ENCODE data around the gene CCDC15. TPM values are rescaled to one million over a fixed set of nuclear protein-coding genes. Genes with fewer than 3 reads are reported as not detected.

CCDC15 gene
- total RNA-seq, 1 experiment from 2014 or later: 8.6 TPM

DNA sequence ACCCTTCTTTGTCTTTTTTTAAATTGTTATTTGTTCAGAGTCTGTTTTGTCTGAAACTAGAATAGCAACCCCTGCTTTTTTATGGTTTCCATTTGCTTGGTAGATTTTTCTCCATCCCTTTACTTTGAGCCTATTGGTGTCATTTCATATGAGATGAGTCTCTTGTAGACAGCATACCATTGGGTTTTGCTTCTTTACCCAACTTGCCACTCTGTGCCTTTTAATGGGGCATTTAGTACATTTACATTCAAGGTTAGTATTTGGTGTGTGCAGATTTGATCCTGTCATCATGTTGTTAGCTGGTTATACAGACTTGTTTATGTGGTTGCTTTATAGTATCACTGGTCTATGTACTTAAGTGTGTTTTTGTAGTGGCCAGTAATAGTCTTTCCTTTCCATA lies 28.0 kb downstream of the CCDC15 start:
- BruUV-seq (replicated peaks): no TSS peak
- Histone ChIP-seq H4K20me1 (ENCODE audit: low read length) (no peaks in the 10 kb centered on the region), H3K27ac (ENCODE audit: low read length) (no peak overlapping the region), H3K27me3 (ENCODE audit: low read length) (no peaks in the 10 kb centered on the region), H3K4me3 (ENCODE audit: low read length) (no peak overlapping the region), H3K79me2 (ENCODE audit: low read length) (no peaks in the 10 kb centered on the region), H2AFZ (ENCODE audit: low read length) (no peak overlapping the region), H3K9me3 (ENCODE audit: low read length) (no peaks in the 10 kb centered on the region), H3K9ac (ENCODE audit: low read length) (no peak overlapping the region), H3K4me1 (ENCODE audit: insufficient read depth, low read length) (no peaks in the 10 kb centered on the region), H3F3A (ENCODE audit: low read length, unreplicated experiment) (no peaks in the 10 kb centered on the region), H3K4me2 (ENCODE audit: low read length) (no peak overlapping the region), H3K36me3 (ENCODE audit: low read depth, low read length) (peaks cover 20% of the 10 kb centered on the region), H3K9me2 (replicated peaks; ENCODE audit: low read length) (no peaks in the 10 kb centered on the region)
- TF ChIP-seq EZH2phosphoT487 (IDR thresholded peaks at IDR 0.05; ENCODE audit: borderline replicate concordance, low read length): no peak
- TF ChIP-seq EZH2 (IDR thresholded peaks at IDR 0.05; ENCODE audit: low read length, unreplicated experiment): no peak
- TF ChIP-seq CTCF (conservative IDR thresholded peaks at IDR 0.05; ENCODE audit: low read depth, low read length): no peak
- intact Hi-C loops (cut with micrococcal nuclease): no loop called here
- DNase-seq: no peak
- CTCF ChIA-PET: no interaction called here
- POLR2A ChIA-PET (ENCODE audit: unreplicated experiment): no interaction called here
- no peak for ATAC-seq

- Histone ChIP-seq H3K79me2 (ENCODE audit: low read length) (no peaks in the 10 kb centered on the region), H3F3A (ENCODE audit: low read length, unreplicated experiment) (no peaks in the 10 kb centered on the region), H3K4me3 (ENCODE audit: low read length) (no peak overlapping the region), H3K36me3 (ENCODE audit: low read depth, low read length) (peaks cover 28% of the 10 kb centered on the region), H3K27me3 (ENCODE audit: low read length) (no peaks in the 10 kb centered on the region), H2AFZ (ENCODE audit: low read length) (no peak overlapping the region), H3K9me3 (ENCODE audit: low read length) (no peaks in the 10 kb centered on the region), H3K4me2 (ENCODE audit: low read length) (no peak overlapping the region), H3K9ac (ENCODE audit: low read length) (no peak overlapping the region), H3K4me1 (ENCODE audit: insufficient read depth, low read length) (no peaks in the 10 kb centered on the region), H3K9me2 (replicated peaks; ENCODE audit: low read length) (no peaks in the 10 kb centered on the region), H3K27ac (ENCODE audit: low read length) (no peak overlapping the region), H4K20me1 (ENCODE audit: low read length) (no peaks in the 10 kb centered on the region)
- BruUV-seq (replicated peaks): no TSS peak
- ATAC-seq (no peak), DNase-seq (no peak)
- POLR2A ChIA-PET (ENCODE audit: unreplicated experiment): no interaction called here
- CTCF ChIA-PET: no interaction called here
- intact Hi-C loops (cut with micrococcal nuclease): no loop called here
- TF ChIP-seq EZH2 (IDR thresholded peaks at IDR 0.05; ENCODE audit: low read length, unreplicated experiment) (no peak), EZH2phosphoT487 (IDR thresholded peaks at IDR 0.05; ENCODE audit: borderline replicate concordance, low read length) (no peak), CTCF (conservative IDR thresholded peaks at IDR 0.05; ENCODE audit: low read depth, low read length) (no peak)
Measured at GRCh38 chr11:124983674-124984511, 29.9 kb downstream of the CCDC15 start.

- no peak overlapping the region for H3K4me2 ChIP-seq (ENCODE audit: low read length)
- POLR2A ChIA-PET (ENCODE audit: unreplicated experiment): no interaction called here
- H3K36me3 ChIP-seq (ENCODE audit: low read depth, low read length): peaks cover 28% of the 10 kb centered on the region
- H3K9me2 ChIP-seq (replicated peaks; ENCODE audit: low read length): no peaks in the 10 kb centered on the region
- no TSS peak for BruUV-seq (replicated peaks)
- no peaks in the 10 kb centered on the region for H3K79me2 ChIP-seq (ENCODE audit: low read length)
- no peak overlapping the region for H3K9ac ChIP-seq (ENCODE audit: low read length)
- intact Hi-C loops (cut with micrococcal nuclease): no loop called here
- DNase-seq: no peak
- no peak overlapping the region for H3K4me3 ChIP-seq (ENCODE audit: low read length)
- no peak for ATAC-seq
- H3K27ac ChIP-seq (ENCODE audit: low read length): no peak overlapping the region
- no peak overlapping the region for H2AFZ ChIP-seq (ENCODE audit: low read length)
- no peaks in the 10 kb centered on the region for H3F3A ChIP-seq (ENCODE audit: low read length, unreplicated experiment)
- no peaks in the 10 kb centered on the region for H3K9me3 ChIP-seq (ENCODE audit: low read length)
- no peaks in the 10 kb centered on the region for H4K20me1 ChIP-seq (ENCODE audit: low read length)
- H3K4me1 ChIP-seq (ENCODE audit: insufficient read depth, low read length): no peaks in the 10 kb centered on the region
- TF ChIP-seq CTCF (conservative IDR thresholded peaks at IDR 0.05; ENCODE audit: low read depth, low read length): no peak
- TF ChIP-seq EZH2phosphoT487 (IDR thresholded peaks at IDR 0.05; ENCODE audit: borderline replicate concordance, low read length): no peak
- no peak for TF ChIP-seq EZH2 (IDR thresholded peaks at IDR 0.05; ENCODE audit: low read length, unreplicated experiment)
- H3K27me3 ChIP-seq (ENCODE audit: low read length): no peaks in the 10 kb centered on the region
- CTCF ChIA-PET: no interaction called here
Measured at GRCh38 chr11:124984512-124984854, 30.5 kb downstream of the CCDC15 start.

All from PC-3 (cell line).